Activated T-helper 1 cell treated with anti-CD3 and anti-CD28 coated beads, Interleukin-12 subunit alpha, Interleukin-12 subunit beta, Interleukin-2, Interleukin-4 antibody, amounts not matched to agents 30 ng/mL and 10 ng/mL and 1 ng/mL, durations not matched to agents 14 hours and 24 hours and 36 hours (primary cell): ENCODE measurements around the gene QSOX1. TPM values are rescaled to one million over a fixed set of nuclear protein-coding genes. Genes with fewer than 3 reads are reported as not detected.

Experiments
- DNase-seq: peaks from one replicate; pipeline ENCODE4 v3.0.0; 2021; ENCODE audit warnings: low spot score
- H3K27ac Mint-ChIP-seq: one replicate; pipeline ENCODE4 v1.8.0; 2021; ENCODE audit warnings: mild to moderate bottlenecking, mixed read lengths
- H3K27me3 Mint-ChIP-seq: one replicate; pipeline ENCODE4 v1.8.0; 2022; ENCODE audit warnings: mild to moderate bottlenecking, moderate library complexity, mixed read lengths; ENCODE audit not compliant: insufficient read depth
- H3K36me3 Mint-ChIP-seq: one replicate; pipeline ENCODE4 v1.8.0; 2021; ENCODE audit warnings: low read depth, mixed read lengths
- H3K4me1 Mint-ChIP-seq: one replicate; pipeline ENCODE4 v1.8.0; 2021; ENCODE audit warnings: low read depth, mixed read lengths
- H3K4me3 Mint-ChIP-seq: one replicate; pipeline ENCODE4 v1.8.0; 2021; ENCODE audit warnings: mild to moderate bottlenecking, moderate library complexity, mixed read lengths
- H3K9me3 Mint-ChIP-seq: one replicate; pipeline ENCODE4 v1.8.0; 2021; ENCODE audit warnings: mixed read lengths
- intact Hi-C: fragments of 100-400 bp; cut with micrococcal nuclease; formaldehyde crosslinking; loops from one replicate; pipeline ENCODE4 v1.15.1; 2024
- total RNA-seq: library from RNA; stranded (reverse); gene quantifications from 2 replicates; pipeline ENCODE4 v1.2.3, GENCODE V29; 2022

Gene QSOX1
- total RNA-seq, 1 donor from 2014 or later: 61.4 TPM

GRCh38 chr1:180167721-180168467, 13.2 kb downstream of the QSOX1 start:
- H3K27ac Mint-ChIP-seq: no peak overlapping the region
- DNase-seq: no peak

GRCh38 chr1:180168786-180169639, 14.3 kb downstream of the QSOX1 start:
- Mint-ChIP-seq H3K9me3 (no peaks in the 10 kb centered on the region), H3K27ac (no peak overlapping the region)

More at GRCh38 chr1:180167721-180168467, 13.2 kb downstream of the QSOX1 start:
- intact Hi-C loops: loop anchor here (1.0 kb wide), 1 partner anchor 13 kb away; no protein-coding TSS in a partner anchor
- no peaks in the 10 kb centered on the region for H3K9me3 Mint-ChIP-seq
- peaks cover 11% of the 10 kb centered on the region for H3K4me1 Mint-ChIP-seq
- H3K36me3 Mint-ChIP-seq: no peaks in the 10 kb centered on the region
- no peaks in the 10 kb centered on the region for H3K27me3 Mint-ChIP-seq
- no peak overlapping the region for H3K4me3 Mint-ChIP-seq

GRCh38 chr1:180169640-180170195, 15.0 kb downstream of the QSOX1 start:
- intact Hi-C loops: no loop called here
- Mint-ChIP-seq H3K36me3 (no peaks in the 10 kb centered on the region), H3K9me3 (no peaks in the 10 kb centered on the region), H3K4me1 (peaks cover under 1% of the 10 kb centered on the region), H3K27me3 (no peaks in the 10 kb centered on the region), H3K27ac (no peak overlapping the region), H3K4me3 (no peak overlapping the region)
- no peak for DNase-seq

More at GRCh38 chr1:180168786-180169639, 14.3 kb downstream of the QSOX1 start:
- intact Hi-C loops: loop anchor here (1.0 kb wide), 1 partner anchor 14 kb away; no protein-coding TSS in a partner anchor
- no peaks in the 10 kb centered on the region for H3K27me3 Mint-ChIP-seq
- no peak overlapping the region for H3K4me3 Mint-ChIP-seq
- H3K4me1 Mint-ChIP-seq: peaks cover 6% of the 10 kb centered on the region
- H3K36me3 Mint-ChIP-seq: no peaks in the 10 kb centered on the region
- no peak for DNase-seq

- H3K4me3 Mint-ChIP-seq: no peak overlapping the region
- no peaks in the 10 kb centered on the region for H3K9me3 Mint-ChIP-seq
- no peaks in the 10 kb centered on the region for H3K27me3 Mint-ChIP-seq
- H3K36me3 Mint-ChIP-seq: no peaks in the 10 kb centered on the region
- DNase-seq: no peak
- intact Hi-C loops: no loop called here
- H3K27ac Mint-ChIP-seq: no peak overlapping the region
- H3K4me1 Mint-ChIP-seq: no peaks in the 10 kb centered on the region
Observed at GRCh38 chr1:180170546-180171151, 16.0 kb downstream of the QSOX1 start.

GRCh38 chr1:180171691-180172090, 17.0 kb downstream of the QSOX1 start:
- no peaks in the 10 kb centered on the region for H3K4me1 Mint-ChIP-seq
- H3K27ac Mint-ChIP-seq: no peak overlapping the region
- no peaks in the 10 kb centered on the region for H3K36me3 Mint-ChIP-seq
- DNase-seq: no peak
- intact Hi-C loops: no loop called here
- H3K27me3 Mint-ChIP-seq: no peaks in the 10 kb centered on the region
- no peak overlapping the region for H3K4me3 Mint-ChIP-seq
- H3K9me3 Mint-ChIP-seq: no peaks in the 10 kb centered on the region

- H3K36me3 Mint-ChIP-seq: no peaks in the 10 kb centered on the region
- no peak overlapping the region for H3K4me3 Mint-ChIP-seq
- H3K27ac Mint-ChIP-seq: no peak overlapping the region
- intact Hi-C loops: no loop called here
- DNase-seq: no peak
- no peaks in the 10 kb centered on the region for H3K27me3 Mint-ChIP-seq
- H3K4me1 Mint-ChIP-seq: no peaks in the 10 kb centered on the region
- no peaks in the 10 kb centered on the region for H3K9me3 Mint-ChIP-seq
Observed at GRCh38 chr1:180173451-180173850, 18.8 kb downstream of the QSOX1 start.

GRCh38 chr1:180173952-180174351, 19.3 kb downstream of the QSOX1 start:
- intact Hi-C loops: no loop called here
- Mint-ChIP-seq H3K4me3 (no peak overlapping the region), H3K36me3 (no peaks in the 10 kb centered on the region), H3K27me3 (no peaks in the 10 kb centered on the region), H3K4me1 (no peaks in the 10 kb centered on the region), H3K9me3 (no peaks in the 10 kb centered on the region), H3K27ac (no peak overlapping the region)
- DNase-seq: no peak

- no peak for DNase-seq
- intact Hi-C loops: loop anchor here (5.0 kb wide), 2 partner anchors 68 to 98 kb away; no protein-coding TSS in a partner anchor
- no peaks in the 10 kb centered on the region for H3K4me1 Mint-ChIP-seq
- H3K36me3 Mint-ChIP-seq: no peaks in the 10 kb centered on the region
- H3K27ac Mint-ChIP-seq: no peak overlapping the region
- H3K9me3 Mint-ChIP-seq: no peaks in the 10 kb centered on the region
- H3K4me3 Mint-ChIP-seq: no peak overlapping the region
- no peaks in the 10 kb centered on the region for H3K27me3 Mint-ChIP-seq
Observed at GRCh38 chr1:180175291-180175690, 20.6 kb downstream of the QSOX1 start.

GRCh38 chr1:180175806-180176205, 21.1 kb downstream of the QSOX1 start:
- no peaks in the 10 kb centered on the region for H3K4me1 Mint-ChIP-seq
- DNase-seq: no peak
- no peaks in the 10 kb centered on the region for H3K9me3 Mint-ChIP-seq
- no peak overlapping the region for H3K4me3 Mint-ChIP-seq
- H3K27ac Mint-ChIP-seq: no peak overlapping the region
- no peaks in the 10 kb centered on the region for H3K27me3 Mint-ChIP-seq
- no peaks in the 10 kb centered on the region for H3K36me3 Mint-ChIP-seq
- intact Hi-C loops: loop anchor here (5.0 kb wide), 2 partner anchors 69 to 99 kb away; no protein-coding TSS in a partner anchor

- H3K4me3 Mint-ChIP-seq: no peak overlapping the region
- H3K36me3 Mint-ChIP-seq: no peaks in the 10 kb centered on the region
- no peaks in the 10 kb centered on the region for H3K4me1 Mint-ChIP-seq
- intact Hi-C loops: loop anchor here (5.0 kb wide), 2 partner anchors 70 to 100 kb away; no protein-coding TSS in a partner anchor
- no peaks in the 10 kb centered on the region for H3K27me3 Mint-ChIP-seq
- no peak for DNase-seq
- H3K9me3 Mint-ChIP-seq: no peaks in the 10 kb centered on the region
- H3K27ac Mint-ChIP-seq: no peak overlapping the region
Observed at GRCh38 chr1:180176965-180177364, 22.3 kb downstream of the QSOX1 start.

- Mint-ChIP-seq H3K36me3 (no peaks in the 10 kb centered on the region), H3K9me3 (no peaks in the 10 kb centered on the region), H3K4me1 (no peaks in the 10 kb centered on the region), H3K4me3 (no peak overlapping the region), H3K27ac (no peak overlapping the region), H3K27me3 (no peaks in the 10 kb centered on the region)
- DNase-seq: no peak
- intact Hi-C loops: loop anchor here (1.0 to 5.0 kb wide), 5 partner anchors 71 to 364 kb away; partner anchors contain the start of gene CEP350
Observed at GRCh38 chr1:180177931-180178330, 23.3 kb downstream of the QSOX1 start.

- Mint-ChIP-seq H3K27ac (no peak overlapping the region), H3K4me1 (no peaks in the 10 kb centered on the region), H3K27me3 (no peaks in the 10 kb centered on the region), H3K4me3 (no peak overlapping the region), H3K9me3 (no peaks in the 10 kb centered on the region), H3K36me3 (no peaks in the 10 kb centered on the region)
- peak; percentile 24 for DNase-seq
- intact Hi-C loops: loop anchor here (1.0 to 5.0 kb wide), 8 partner anchors 71 to 472 kb away; partner anchors contain the start of gene CEP350
Observed at GRCh38 chr1:180178511-180179161, 24.0 kb downstream of the QSOX1 start.
